Uterus (tissue), 2 donors: Measurements from ENCODE around the gene UBE2O.

ENCODE experiments used
- POLR2A ChIP-seq, 2 donors: fragments of 450-650 bp; IDR thresholded peaks; one replicate each; pipeline ENCODE4 v1.6.1; 2016; ENCODE audit warnings: antibody characterized with exemption in 2 of 2, mild to moderate bottlenecking in 1 of 2, moderate library complexity in 1 of 2
- TF ChIP-seq, protein P1 (sequence below), 4 experiments: fragments of 200-600 bp in 2 of 4; fragments of 450-650 bp in 2 of 4; sonication (generic) in 2 of 4; IDR thresholded peaks; one replicate each; pipeline ENCODE4 v1.5.1; 2016 to 2019; ENCODE audit warnings: antibody characterized with exemption in 4 of 4, mild to moderate bottlenecking in 2 of 4, moderate library complexity in 1 of 4

DNA sequence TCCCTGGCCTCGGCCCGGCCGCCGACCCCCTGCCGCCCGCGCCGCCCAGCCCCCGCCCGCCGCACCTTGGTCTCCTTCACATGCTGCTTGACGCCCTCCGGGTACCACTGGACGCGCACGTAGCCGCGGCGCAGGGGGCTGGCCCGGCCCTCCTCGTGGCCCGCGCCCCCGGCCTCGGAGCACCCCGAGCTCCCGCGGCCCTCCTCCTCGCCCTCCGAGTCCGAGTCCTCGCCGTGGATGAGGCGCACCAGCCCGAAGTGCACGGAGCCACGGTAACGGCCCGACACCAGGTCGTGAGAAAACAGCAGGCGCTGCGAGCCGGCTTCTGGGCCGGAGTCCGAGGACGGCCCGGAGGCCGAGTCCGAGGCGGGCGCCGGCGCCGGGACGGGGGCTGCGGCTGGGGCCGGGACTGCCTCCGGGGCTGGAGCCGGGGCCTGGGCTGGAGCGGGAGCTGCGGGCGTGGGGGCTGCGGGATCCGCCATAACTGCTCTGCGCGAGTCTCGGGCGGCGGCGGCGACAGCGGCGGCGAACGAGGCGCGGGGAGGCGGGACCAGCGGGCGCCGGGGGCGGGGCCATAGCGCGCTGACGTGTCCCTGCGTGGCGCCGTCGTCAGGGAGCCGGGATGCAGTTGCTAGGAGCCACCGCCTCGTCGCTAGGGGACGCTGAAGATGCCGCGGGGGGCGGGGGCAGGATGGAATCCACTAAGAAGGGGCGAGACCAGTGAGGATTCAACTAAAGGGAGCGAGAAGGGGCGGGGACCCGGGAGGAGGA, at the start of gene UBE2O:
- TF ChIP-seq, protein P1, sequence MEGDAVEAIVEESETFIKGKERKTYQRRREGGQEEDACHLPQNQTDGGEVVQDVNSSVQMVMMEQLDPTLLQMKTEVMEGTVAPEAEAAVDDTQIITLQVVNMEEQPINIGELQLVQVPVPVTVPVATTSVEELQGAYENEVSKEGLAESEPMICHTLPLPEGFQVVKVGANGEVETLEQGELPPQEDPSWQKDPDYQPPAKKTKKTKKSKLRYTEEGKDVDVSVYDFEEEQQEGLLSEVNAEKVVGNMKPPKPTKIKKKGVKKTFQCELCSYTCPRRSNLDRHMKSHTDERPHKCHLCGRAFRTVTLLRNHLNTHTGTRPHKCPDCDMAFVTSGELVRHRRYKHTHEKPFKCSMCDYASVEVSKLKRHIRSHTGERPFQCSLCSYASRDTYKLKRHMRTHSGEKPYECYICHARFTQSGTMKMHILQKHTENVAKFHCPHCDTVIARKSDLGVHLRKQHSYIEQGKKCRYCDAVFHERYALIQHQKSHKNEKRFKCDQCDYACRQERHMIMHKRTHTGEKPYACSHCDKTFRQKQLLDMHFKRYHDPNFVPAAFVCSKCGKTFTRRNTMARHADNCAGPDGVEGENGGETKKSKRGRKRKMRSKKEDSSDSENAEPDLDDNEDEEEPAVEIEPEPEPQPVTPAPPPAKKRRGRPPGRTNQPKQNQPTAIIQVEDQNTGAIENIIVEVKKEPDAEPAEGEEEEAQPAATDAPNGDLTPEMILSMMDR (IDR thresholded peaks at IDR 0.05) = peak in 3 of 4 experiments; percentile 24 to 35 (median 25)
- TF ChIP-seq POLR2A (IDR thresholded peaks at IDR 0.05) = peak; percentile 65 to 67
